ENCODE data around the gene NTRK2. TPM values are rescaled to one million over a fixed set of nuclear protein-coding genes. Genes with fewer than 3 reads are reported as not detected.

NTRK2 gene
- total RNA-seq, 1 donor from 2014 or later: 4.6 TPM

DNA sequence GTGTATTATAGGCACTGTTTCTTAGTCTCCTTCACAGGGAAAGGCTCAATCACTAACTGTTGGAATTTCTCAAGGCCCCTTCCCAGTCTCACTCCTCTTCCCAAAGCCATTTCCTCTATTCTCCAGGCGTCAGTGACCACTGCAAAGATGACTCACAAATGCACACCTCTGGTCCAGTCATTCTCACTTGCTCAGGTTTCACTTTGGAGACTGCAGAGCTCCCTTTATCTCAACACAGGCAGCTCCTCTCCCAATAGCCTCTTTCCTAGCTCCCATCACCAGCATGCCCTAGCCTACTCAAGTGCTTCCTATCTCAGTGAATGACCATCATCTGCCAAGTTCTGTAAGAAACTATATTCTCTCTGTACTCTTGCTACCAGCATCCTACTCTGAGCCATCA lies 323.6 kb downstream of the NTRK2 start:
- Mint-ChIP-seq H3K27me3 (ENCODE audit: low read depth, unreplicated experiment) (peaks cover 7% of the 10 kb centered on the region), H3K9me3 (ENCODE audit: unreplicated experiment) (no peaks in the 10 kb centered on the region), H3K4me1 (ENCODE audit: low read depth, unreplicated experiment) (peaks cover 23% of the 10 kb centered on the region), H3K27ac (ENCODE audit: unreplicated experiment) (peak overlapping the region; percentile 24), H3K36me3 (ENCODE audit: low read depth, unreplicated experiment) (no peaks in the 10 kb centered on the region), H3K4me3 (ENCODE audit: unreplicated experiment) (no peak overlapping the region)
- Histone ChIP-seq H3K4me1 (ENCODE audit: insufficient read depth, low read length) (no peaks in the 10 kb centered on the region), H3K9me3 (ENCODE audit: insufficient read depth, low read depth, low read length) (no peaks in the 10 kb centered on the region), H3K4me2 (ENCODE audit: low read length) (no peak overlapping the region), H3K36me3 (ENCODE audit: insufficient read depth, low read length) (no peaks in the 10 kb centered on the region), H3K27me3 (ENCODE audit: insufficient read depth, low read length) (peaks cover 12% of the 10 kb centered on the region), H3K9ac (ENCODE audit: low read length) (no peak overlapping the region), H3K4me3 (ENCODE audit: insufficient read depth, low read depth, low read length) (no peak overlapping the region), H2AFZ (ENCODE audit: low read depth, low read length) (no peak overlapping the region), H3K79me2 (ENCODE audit: insufficient read depth, low read length) (no peaks in the 10 kb centered on the region), H4K20me1 (ENCODE audit: insufficient read depth, low read length) (no peaks in the 10 kb centered on the region), H3K27ac (ENCODE audit: low read depth, low read length) (no peak overlapping the region)
- TF ChIP-seq CTCF (IDR thresholded peaks at IDR 0.05; ENCODE audit: insufficient read depth, low read depth, low read length) (no peak), EZH2 (IDR thresholded peaks at IDR 0.05; ENCODE audit: insufficient read depth, low read length) (no peak)
- DNase-seq (ENCODE audit: low read depth) (peak; percentile 2), FAIRE-seq (no peak)

GRCh38 chr9:84996029-84996428 lies 326.5 kb downstream of the NTRK2 start:
- FAIRE-seq (no peak), DNase-seq (ENCODE audit: low read depth) (peak; percentile 56)
- H3K4me3 Mint-ChIP-seq (ENCODE audit: unreplicated experiment): no peak overlapping the region
- no peak overlapping the region for H3K4me3 ChIP-seq (ENCODE audit: insufficient read depth, low read depth, low read length)
- H3K27ac Mint-ChIP-seq (ENCODE audit: unreplicated experiment): no peak overlapping the region
- peaks cover 4% of the 10 kb centered on the region for H3K9me3 ChIP-seq (ENCODE audit: insufficient read depth, low read depth, low read length)
- peaks cover 6% of the 10 kb centered on the region for H3K27me3 ChIP-seq (ENCODE audit: insufficient read depth, low read length)
- H4K20me1 ChIP-seq (ENCODE audit: insufficient read depth, low read length): no peaks in the 10 kb centered on the region
- H3K79me2 ChIP-seq (ENCODE audit: insufficient read depth, low read length): no peaks in the 10 kb centered on the region
- H3K9ac ChIP-seq (ENCODE audit: low read length): no peak overlapping the region
- no peak overlapping the region for H2AFZ ChIP-seq (ENCODE audit: low read depth, low read length)
- peaks cover 4% of the 10 kb centered on the region for H3K36me3 Mint-ChIP-seq (ENCODE audit: low read depth, unreplicated experiment)
- H3K4me2 ChIP-seq (ENCODE audit: low read length): peak overlapping the region; percentile 29
- H3K27me3 Mint-ChIP-seq (ENCODE audit: low read depth, unreplicated experiment): peaks cover 9% of the 10 kb centered on the region
- H3K4me1 Mint-ChIP-seq (ENCODE audit: low read depth, unreplicated experiment): peaks cover 15% of the 10 kb centered on the region
- H3K27ac ChIP-seq (ENCODE audit: low read depth, low read length): no peak overlapping the region
- TF ChIP-seq EZH2 (IDR thresholded peaks at IDR 0.05; ENCODE audit: insufficient read depth, low read length): no peak
- no peak for TF ChIP-seq CTCF (IDR thresholded peaks at IDR 0.05; ENCODE audit: insufficient read depth, low read depth, low read length)
- no peaks in the 10 kb centered on the region for H3K4me1 ChIP-seq (ENCODE audit: insufficient read depth, low read length)
- no peaks in the 10 kb centered on the region for H3K36me3 ChIP-seq (ENCODE audit: insufficient read depth, low read length)
- H3K9me3 Mint-ChIP-seq (ENCODE audit: unreplicated experiment): peaks cover 5% of the 10 kb centered on the region

GRCh38 chr9:84996716-84997115 lies 327.2 kb downstream of the NTRK2 start:
- Histone ChIP-seq H2AFZ (ENCODE audit: low read depth, low read length) (no peak overlapping the region), H3K4me3 (ENCODE audit: insufficient read depth, low read depth, low read length) (no peak overlapping the region), H3K27me3 (ENCODE audit: insufficient read depth, low read length) (no peaks in the 10 kb centered on the region), H3K79me2 (ENCODE audit: insufficient read depth, low read length) (no peaks in the 10 kb centered on the region), H3K9ac (ENCODE audit: low read length) (no peak overlapping the region), H3K4me2 (ENCODE audit: low read length) (peak overlapping the region; percentile 29), H3K36me3 (ENCODE audit: insufficient read depth, low read length) (no peaks in the 10 kb centered on the region), H4K20me1 (ENCODE audit: insufficient read depth, low read length) (no peaks in the 10 kb centered on the region), H3K27ac (ENCODE audit: low read depth, low read length) (no peak overlapping the region), H3K4me1 (ENCODE audit: insufficient read depth, low read length) (no peaks in the 10 kb centered on the region), H3K9me3 (ENCODE audit: insufficient read depth, low read depth, low read length) (peaks cover 4% of the 10 kb centered on the region)
- Mint-ChIP-seq H3K27me3 (ENCODE audit: low read depth, unreplicated experiment) (peaks cover 9% of the 10 kb centered on the region), H3K9me3 (ENCODE audit: unreplicated experiment) (peaks cover 8% of the 10 kb centered on the region), H3K4me1 (ENCODE audit: low read depth, unreplicated experiment) (peaks cover 11% of the 10 kb centered on the region), H3K4me3 (ENCODE audit: unreplicated experiment) (no peak overlapping the region), H3K36me3 (ENCODE audit: low read depth, unreplicated experiment) (peaks cover 4% of the 10 kb centered on the region), H3K27ac (ENCODE audit: unreplicated experiment) (no peak overlapping the region)
- no peak for DNase-seq (ENCODE audit: low read depth)
- TF ChIP-seq EZH2 (IDR thresholded peaks at IDR 0.05; ENCODE audit: insufficient read depth, low read length) (no peak), CTCF (IDR thresholded peaks at IDR 0.05; ENCODE audit: insufficient read depth, low read depth, low read length) (no peak)
- FAIRE-seq: no peak
